Amniotic stem cell (primary cell): ENCODE results near the gene DYNC1LI1.
"Not testable (repeated sequence)": the region's sequence is repeated elsewhere in the genome, so short reads cannot be mapped to it uniquely, and the experiment has no call there.

Experiments
- DNase-seq: peaks from one replicate; lab custom pipeline; 2025; lab: John Stamatoyannopoulos, UW

DYNC1LI1 gene

DNA sequence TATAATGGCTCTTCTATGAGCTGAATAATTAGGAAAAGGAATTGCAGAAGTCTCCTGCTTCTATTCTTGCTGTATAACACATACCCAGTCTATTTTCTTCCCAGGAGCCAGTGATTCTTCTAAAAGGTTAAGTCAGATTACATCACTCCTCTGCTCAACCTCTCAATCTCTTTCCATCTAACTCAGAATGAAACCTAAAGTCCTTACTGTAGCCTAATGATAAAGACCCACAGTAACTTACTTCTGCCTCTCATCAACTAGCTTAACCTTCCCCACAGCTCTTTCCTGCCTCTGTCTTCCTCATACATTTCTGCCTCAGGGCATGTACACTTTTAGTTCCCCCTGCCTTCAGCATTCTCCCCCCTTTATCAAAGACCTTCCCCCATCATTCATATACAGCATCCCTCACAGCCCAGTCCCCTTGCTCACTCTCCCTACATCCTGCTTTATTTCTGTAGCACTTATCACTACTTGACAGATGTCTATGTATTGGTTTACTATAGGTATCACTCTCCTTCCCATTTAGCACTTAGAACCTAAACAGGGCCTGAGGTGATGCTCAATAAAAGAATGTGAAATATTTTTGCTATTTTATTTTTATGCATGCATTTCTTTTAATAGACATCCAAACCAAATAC lies 39.5 kb downstream of the DYNC1LI1 start:
- DNase-seq = no peak

DNA sequence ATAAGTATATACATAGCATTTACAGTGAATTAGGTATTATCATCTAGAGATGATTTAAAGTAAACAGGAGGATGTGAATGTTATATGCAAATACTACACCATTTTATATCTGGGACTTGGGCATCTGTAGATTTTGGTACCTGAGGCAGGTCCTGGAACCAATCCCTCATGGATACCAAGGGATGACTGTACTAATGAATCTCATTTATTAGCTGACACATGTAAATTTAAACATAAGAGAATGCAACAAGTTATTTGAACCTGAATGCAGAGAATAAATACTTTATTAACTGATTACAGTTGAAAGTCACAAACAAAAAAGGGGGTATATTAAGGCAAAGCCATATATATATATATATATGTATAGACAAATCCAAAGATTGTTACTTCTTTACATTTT lies 44.9 kb downstream of the DYNC1LI1 start:
- no peak for DNase-seq

DNA sequence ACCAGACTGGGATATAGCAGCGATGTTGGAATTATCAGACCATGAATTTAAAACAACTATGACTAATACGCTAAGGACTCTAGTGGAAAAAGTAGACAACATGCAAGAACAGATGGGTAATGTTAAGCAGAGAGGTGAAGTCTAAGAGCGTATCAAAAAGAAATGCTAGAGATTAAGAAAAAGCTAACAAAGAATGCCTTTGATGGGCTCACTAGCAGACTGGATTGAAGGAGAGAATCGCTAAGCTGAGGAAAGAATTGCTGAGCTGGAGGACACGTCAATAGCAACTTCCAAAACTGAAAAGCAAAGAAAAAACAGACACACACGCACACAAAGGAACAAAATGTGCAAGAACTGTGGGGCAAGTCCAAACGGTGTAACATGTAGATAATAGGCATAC lies 48.0 kb downstream of the DYNC1LI1 start:
- DNase-seq = no peak

DNA sequence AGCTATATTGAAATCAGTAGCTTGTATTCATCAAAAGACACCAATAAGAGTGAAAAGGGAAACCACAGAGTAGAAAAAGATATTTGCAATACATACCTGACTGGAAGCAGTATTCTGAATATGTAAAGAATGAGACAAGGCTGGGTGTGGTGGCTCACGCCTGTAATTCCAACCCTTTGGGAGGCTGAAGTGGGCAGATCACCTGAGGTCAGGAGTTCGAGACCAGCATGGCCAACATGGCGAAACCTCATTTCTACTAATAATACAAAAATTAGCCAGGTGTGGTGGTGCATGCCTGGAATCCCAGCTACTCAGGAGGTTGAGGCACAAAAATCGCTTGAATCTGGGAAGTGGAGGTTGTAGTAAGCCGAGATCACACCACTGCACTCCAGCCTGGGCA lies 51.7 kb downstream of the DYNC1LI1 start:
- not testable (repeated sequence) for DNase-seq

DNA sequence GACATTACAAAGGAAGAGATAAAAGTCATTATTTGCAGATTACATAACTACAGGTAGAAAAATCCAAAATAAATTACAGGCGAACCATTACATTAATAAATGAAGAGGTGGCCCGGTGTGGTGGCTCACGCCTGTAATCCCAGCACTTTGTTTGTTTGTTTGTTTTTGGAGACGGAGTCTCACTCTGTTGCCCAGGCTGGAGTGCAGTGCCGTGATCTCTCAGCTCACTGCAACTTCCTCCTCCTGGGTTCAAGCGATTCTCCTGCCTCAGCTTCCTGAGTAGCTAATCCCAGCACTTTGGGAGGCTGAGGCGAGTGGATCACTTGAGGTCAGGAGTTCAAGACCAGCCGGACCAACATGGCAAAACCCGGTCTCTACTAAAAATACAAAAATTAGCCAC lies 53.9 kb downstream of the DYNC1LI1 start:
- DNase-seq = not testable (repeated sequence)

DNA sequence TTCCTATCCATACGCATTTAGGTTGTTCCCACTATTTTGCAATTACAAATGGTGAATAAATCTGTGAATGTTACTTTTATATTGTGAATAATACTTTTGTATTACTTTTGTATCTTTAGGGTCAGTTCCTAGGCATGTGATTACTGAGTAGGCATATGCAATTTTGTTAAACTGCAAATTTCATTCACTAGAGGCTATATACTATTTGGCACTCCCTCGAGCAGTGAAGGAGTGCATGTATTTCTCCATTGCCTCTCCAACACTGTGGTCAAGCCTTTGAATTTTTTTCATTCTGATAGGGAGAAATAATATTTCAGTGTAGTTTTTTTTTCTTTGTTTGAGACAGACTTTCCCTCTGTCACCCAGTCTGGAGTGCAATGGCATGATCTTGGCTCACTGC lies 59.7 kb downstream of the DYNC1LI1 start:
- no peak for DNase-seq

DNA sequence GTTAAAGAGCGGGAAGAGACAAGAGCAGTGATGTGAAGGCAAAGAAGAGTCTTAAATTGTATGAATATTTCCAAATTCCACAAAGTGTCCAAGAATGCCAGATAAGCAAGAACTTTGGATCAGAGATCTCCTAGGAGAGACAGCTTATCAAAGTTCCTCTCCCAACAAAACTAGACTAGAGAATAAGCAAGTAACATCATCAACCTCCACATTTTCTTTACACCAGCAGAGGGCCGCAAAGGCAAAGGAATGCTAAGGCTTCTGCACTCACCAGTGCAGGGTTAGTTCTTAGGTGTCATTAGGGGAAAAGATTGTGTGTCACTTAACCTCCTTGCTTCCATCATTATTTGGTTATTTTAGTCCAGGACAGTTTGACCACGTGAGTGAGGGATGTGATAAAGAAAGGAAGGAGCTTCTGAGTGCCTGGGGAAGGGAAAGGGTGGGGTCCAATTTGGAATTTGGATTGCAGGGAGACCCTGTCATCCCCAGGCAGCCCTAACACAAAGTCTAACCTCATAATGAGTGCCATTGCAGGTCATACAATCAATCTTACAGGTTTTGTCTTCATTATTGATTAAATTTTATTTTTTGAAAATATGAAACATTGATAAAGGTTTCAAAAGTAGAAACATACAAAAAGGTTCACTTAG lies 60.5 kb downstream of the DYNC1LI1 start:
- DNase-seq = peak; percentile 65

DNA sequence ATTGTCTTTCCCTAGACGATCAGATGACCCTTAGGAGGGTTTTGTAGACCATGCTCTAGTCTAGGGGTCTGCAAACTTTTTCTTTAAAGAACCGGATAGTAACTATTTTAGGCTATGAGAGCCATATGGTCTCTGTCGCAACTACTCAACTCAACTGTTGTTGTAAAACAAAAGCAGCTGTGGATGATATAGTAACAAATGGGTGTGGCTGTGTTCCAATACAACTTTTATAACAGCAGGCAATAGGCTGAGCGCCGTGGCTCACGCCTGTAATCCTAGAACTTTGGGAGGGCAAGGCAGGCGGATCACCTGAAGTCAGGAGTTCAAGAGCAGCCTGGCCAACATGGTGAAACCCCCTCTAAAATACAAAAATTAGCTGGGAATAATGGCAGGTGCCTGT lies 61.9 kb downstream of the DYNC1LI1 start:
- no peak for DNase-seq

DNA sequence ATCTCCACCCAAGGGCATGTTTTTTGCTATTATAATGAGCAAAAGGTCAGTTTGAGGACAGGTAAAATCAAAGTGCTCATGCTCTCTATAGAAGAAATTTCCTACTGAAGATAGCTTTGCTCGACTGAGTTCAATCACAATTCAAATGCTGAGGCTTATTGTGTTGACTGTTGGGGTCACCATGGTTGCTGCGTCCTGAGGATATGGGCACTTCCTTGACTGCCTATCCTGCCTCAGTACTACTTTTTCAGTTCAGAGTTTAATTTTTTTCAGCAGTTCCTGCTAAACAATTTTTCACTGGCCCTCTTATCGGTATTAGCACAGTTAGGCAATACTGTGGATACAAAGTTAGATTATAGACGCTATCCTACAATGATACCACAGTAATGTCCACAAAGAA lies 64.2 kb downstream of the DYNC1LI1 start:
- DNase-seq = no peak

DNA sequence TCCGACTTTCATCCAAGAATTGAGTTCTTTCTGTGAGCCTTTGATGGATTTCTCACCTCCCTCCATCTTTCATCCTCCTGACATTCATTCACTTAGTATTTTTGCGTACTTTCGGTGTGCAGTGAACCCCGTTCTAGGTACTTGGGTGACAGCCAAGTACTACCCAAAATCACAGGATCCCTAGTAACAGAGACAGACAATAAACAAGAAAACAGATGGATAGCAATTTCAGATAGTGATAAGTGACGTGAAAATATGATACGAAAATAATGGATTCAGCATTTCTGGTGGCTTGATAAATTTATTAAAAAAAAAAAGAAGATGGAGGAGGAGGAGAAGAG lies 67.7 kb downstream of the DYNC1LI1 start:
- DNase-seq = no peak

DNA sequence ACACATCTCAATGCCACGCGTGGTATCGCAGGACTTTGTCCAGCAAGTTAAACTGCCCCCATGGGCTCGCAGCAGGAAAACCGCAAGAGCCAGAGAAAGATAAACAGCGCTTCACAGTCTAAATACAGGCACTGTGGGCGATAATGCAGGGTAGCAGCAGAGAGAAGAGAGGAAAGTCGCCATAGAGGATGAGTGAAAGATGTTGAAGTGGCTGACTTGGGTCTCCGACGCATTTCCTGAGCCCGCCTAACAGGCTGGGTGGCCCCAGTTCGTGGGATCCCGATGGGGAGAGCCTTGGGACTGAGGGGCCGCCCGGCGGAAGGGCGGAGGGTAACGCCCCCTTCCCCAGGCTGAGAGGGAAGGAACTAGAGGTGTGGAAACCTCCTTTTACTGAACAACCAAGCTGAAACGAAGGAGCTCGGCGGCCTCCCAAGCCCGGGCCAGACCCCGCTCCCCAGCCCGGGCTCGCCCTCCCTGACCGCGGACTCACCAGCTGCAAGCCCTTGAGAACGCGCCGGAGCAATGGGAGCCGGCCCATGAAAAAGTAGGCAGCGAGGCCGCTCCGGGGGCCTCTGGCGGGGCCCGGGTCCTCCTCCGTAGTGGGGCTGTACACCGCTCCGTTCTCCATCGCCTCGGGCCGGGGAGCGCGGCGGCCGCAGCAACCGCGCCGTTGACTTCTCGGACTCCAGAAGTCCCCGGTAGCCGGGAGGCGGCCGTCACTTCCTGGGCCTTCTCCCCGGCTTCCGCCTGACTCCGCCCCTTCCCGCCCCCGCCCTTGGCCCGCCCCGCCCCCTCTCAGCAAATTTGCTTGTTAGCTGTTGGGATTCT lies 68.3 kb downstream of the DYNC1LI1 start, which contains the start of gene CMTM6:
Gene CMTM6, minus strand, starts transcription at position 735 of the 828 bp plus-strand sequence. Its CDS starts 107 bp downstream, at position 628.
- DNase-seq = peak; percentile 63

DNA sequence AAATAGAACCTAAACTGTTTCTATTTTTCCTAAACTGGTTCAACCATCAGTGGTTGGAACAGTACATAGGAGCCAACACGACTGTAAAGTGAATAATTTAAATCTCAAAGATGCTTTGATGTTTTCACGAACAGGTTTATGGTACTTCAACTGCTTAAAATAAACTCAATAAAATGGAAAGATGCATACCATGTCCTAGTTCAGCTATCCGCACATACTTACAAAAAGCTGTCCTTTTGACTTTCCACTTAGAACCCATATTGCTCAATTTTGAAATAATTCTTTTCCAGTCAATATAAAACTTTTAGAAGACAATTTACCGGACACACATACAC lies 68.9 kb downstream of the DYNC1LI1 start:
- DNase-seq = no peak

DNA sequence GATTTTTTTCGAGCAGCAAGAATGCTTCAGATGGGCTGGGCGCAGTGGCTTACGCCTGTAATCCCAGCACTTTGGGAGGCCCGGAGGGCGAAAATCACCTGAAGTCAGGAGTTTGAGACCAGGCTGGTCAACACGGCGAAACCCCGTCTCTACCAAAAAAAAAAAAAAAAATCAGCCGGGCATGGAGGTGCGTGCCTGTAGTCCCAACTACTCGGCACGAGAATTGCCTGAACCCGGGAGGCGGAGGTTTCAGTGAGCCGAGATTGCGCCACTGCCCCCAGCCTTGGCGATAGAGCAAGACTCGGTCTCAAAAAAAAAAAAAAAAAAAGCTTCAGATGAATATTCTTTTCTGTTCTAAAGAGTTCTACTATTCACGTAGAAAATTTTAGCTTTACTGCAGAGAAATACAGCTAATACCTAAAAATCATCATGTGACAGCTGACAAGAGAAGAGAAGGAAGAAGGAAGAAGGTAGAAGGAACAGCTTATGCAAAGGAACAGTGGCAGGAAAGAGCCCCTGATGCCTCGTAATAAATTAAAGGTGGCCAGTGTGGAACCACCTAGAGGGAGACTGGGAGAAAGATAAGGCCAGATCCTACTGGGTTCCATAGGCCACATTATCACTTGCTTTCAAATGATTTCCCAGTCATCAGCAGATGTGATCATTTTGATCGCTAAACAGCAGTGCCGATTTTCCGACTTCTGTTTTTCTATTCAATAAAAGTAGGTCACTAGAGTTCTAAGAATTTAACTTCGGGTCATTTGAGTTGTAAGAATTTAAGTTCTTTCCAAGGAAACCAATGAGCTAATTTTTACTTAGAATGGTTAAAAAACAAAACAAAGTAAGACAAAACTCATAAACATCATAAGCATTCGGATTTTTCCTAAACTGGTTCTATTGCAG lies 69.5 kb downstream of the DYNC1LI1 start:
- no peak for DNase-seq

DNA sequence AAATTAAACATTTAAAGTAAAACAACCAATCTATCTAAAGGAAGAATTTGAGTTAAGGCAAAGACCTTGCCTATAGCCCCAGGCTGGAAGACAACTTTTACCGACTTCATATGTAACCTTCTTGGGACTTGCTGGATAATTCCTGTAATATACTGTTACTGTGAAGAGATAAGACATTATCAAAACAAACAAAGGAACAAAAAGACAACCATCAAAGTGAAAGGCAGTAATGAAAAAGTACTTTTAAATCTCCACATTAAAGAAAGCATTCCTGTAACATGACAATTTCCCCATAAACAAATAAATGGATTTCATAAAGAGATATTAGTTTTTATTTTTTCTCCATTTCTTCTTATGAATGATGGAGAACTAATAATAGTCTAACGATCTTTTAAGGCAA lies 70.4 kb downstream of the DYNC1LI1 start:
- DNase-seq = no peak

DNA sequence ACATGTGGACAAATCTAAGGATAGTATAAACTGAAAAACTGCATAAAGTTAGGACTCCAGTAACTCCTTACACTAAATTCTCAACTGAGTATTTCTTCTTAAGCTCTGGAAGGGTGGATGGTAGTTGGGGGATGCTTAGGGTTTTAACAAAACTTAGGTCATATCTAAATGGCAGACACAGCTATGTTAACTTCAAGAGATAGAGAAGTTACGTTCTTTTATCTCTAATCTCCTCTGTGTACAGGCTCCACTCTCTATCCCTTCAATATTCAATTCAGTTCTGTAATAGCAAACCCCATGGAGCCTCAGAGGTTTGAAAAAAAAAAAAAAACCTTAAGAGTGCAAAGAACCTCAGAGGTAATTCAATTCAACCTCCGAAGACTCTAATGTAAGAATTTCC lies 71.1 kb downstream of the DYNC1LI1 start:
- DNase-seq = no peak

DNA sequence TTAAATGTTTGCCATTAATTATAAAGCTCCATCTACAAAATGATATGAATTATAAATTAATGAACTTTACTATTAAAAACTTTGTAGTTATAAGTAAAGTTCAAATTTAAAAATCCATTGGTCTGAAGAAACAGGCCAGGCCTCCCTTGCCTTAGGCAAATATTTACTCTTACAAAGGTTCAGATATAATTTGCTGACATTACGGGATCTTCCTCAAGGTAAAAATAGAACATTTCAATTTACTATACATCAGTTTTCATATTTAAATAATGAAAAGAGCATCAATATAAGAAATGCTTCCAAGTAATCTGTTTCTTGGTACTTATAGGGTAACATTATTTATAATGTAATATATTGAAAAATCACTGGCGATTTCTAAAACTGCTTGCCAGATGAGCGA lies 71.7 kb downstream of the DYNC1LI1 start:
- no peak for DNase-seq

DNA sequence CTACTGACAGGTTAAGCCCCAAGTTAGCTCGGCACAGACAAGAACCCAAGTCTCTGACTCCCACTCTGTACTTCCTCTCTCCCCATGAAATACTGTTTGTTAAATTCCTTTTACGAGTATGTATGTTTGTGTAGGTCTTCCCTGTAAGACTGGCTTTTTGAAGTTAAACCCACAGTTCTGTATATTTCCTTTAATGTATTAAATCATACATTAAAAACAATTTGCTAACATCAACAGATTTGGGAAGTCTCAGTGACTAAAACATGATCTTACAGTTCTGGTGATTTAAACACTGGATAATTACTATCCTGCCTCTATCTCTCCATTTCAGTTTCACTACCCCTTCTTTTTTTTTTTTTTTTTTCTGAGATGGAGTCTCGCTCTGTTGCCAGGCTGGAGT lies 72.4 kb downstream of the DYNC1LI1 start:
- no peak for DNase-seq

DNA sequence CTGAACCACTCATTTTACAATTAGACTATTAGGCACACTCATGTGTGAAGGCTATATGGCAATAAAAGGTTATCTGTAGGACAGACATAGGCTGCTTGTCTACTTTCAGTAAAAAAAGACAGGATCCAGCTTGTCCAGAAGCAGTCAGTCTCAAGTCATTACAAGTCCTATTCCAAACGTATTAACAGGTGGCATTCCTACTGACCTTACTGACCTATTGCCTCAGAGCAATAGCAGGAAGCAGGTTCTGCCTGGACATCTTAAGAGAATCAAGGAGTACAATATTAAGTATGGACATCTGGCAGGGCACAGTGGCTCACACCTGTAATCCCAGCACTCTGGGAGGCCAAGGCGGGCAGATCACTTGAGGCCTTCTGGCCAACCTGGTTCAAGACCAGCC lies 75.0 kb downstream of the DYNC1LI1 start:
- DNase-seq = no peak

DNA sequence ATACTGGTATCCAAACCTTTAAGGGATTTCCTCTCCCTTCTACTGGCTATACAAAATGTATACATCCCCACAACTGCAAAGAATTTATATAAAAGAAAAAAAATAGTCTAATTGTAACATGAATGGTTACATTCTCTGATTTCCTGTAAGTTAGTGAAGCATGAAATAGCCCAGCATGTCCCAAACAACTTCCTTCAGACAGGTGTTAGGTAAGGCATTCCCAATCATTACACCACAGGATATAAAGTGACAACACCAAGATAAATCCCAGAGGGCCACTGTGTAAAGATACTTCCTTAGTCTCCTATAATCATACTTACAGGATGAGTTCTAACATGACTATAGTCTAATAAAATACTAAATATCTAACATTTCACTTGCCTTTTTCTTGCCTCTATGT lies 75.6 kb downstream of the DYNC1LI1 start:
- no peak for DNase-seq

DNA sequence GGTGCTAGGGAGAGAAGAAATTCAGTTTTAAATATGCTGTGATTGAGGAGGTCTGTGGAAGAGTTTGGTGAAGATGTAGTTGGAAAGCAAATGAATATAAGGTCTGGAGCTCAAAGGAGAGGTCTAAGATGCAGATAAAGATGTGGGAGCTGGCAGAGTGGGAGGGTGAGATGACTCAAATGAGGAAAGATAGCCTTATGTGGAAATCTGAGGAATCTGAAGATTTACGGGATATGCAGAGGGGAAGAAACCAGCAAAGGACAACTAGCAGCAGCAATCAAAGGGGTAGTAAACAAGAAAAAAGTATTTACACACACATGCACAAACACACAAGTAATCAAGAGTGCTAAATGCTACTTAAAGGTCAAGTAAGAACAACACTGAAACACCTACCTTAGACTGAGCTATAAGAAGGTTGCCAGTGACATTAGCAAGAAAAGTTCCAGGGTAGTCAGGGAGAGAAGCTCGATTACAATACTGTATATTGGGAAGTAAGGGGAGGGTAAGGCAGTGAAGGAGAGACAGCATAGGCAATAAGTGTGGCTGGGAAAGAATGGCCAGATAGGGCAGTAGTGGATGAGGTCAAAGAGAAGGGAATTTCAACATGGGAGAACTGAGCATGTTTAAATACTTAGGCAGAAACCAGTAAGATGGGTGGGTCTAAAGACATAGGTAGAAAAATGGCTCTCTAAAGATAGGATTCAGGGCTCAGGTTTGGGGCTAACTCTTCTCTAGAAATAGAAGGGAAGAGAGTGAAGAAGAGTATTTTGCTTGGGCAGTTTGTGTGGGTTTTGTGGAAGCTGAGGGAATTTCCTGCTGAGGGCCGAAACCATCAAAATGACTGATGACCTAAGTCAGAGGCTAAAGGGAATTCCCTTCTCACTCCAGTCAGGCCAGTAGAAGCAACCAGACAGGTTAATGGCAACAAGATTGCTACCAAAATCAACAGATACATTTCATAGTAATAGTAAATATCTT lies 76.9 kb downstream of the DYNC1LI1 start:
- no peak for DNase-seq
